ENCODE results near the gene CTIF.

Gene CTIF

GRCh38 chr18:48816554-48816953 lies 277.7 kb downstream of the CTIF start:
- H3K4me3 ChIP-seq (ENCODE audit: low read depth, low read length) = no peak overlapping the region
- no peak for DNase-seq (ENCODE audit: low read depth)
- no peak for TF ChIP-seq CTCF (IDR thresholded peaks at IDR 0.05; ENCODE audit: insufficient read depth, low read depth, low read length, missing control alignments)

GRCh38 chr18:48817021-48817461 lies 278.2 kb downstream of the CTIF start:
- TF ChIP-seq CTCF (IDR thresholded peaks at IDR 0.05; ENCODE audit: insufficient read depth, low read depth, low read length, missing control alignments) = no peak
- DNase-seq (ENCODE audit: low read depth) = no peak
- H3K4me3 ChIP-seq (ENCODE audit: low read depth, low read length) = no peak overlapping the region

GRCh38 chr18:48818329-48819254 lies 279.8 kb downstream of the CTIF start:
- H3K4me3 ChIP-seq (ENCODE audit: low read depth, low read length) = no peak overlapping the region
- DNase-seq (ENCODE audit: low read depth) = no peak
- TF ChIP-seq CTCF (IDR thresholded peaks at IDR 0.05; ENCODE audit: insufficient read depth, low read depth, low read length, missing control alignments) = no peak

- no peak for DNase-seq (ENCODE audit: low read depth)
- no peak overlapping the region for H3K4me3 ChIP-seq (ENCODE audit: low read depth, low read length)
- no peak for TF ChIP-seq CTCF (IDR thresholded peaks at IDR 0.05; ENCODE audit: insufficient read depth, low read depth, low read length, missing control alignments)
Observed at GRCh38 chr18:48819276-48819675, 280.4 kb downstream of the CTIF start.

- no peak for TF ChIP-seq CTCF (IDR thresholded peaks at IDR 0.05; ENCODE audit: insufficient read depth, low read depth, low read length, missing control alignments)
- no peak overlapping the region for H3K4me3 ChIP-seq (ENCODE audit: low read depth, low read length)
- no peak for DNase-seq (ENCODE audit: low read depth)
Observed at GRCh38 chr18:48819781-48820482, 281.1 kb downstream of the CTIF start.

GRCh38 chr18:48820483-48821250 lies 281.8 kb downstream of the CTIF start:
- H3K4me3 ChIP-seq (ENCODE audit: low read depth, low read length) = peak overlapping the region; percentile 22
- no peak for TF ChIP-seq CTCF (IDR thresholded peaks at IDR 0.05; ENCODE audit: insufficient read depth, low read depth, low read length, missing control alignments)
- DNase-seq (ENCODE audit: low read depth) = peak; percentile 93
